ENCODE results near the gene OTUD7B. TPM values are rescaled to one million over a fixed set of nuclear protein-coding genes. Genes with fewer than 3 reads are reported as not detected.

The OTUD7B gene
- total RNA-seq, 1 experiment from 2014 or later: 23.5 TPM

GRCh38 chr1:150018165-150018564 is 7.6 kb upstream of the OTUD7B start:
- H2AFZ ChIP-seq (ENCODE audit: low read length): no peak overlapping the region
- H3K4ac ChIP-seq (ENCODE audit: low read depth, low read length): no peak overlapping the region
- no peak overlapping the region for H2BK12ac ChIP-seq (ENCODE audit: insufficient read length, low read depth, low read length)
- Mint-ChIP-seq H3K27ac (no peak overlapping the region), H3K36me3 (ENCODE audit: insufficient read depth in 1 of 3, low read depth in 3 of 3) (no peaks in the 10 kb centered on the region), H3K27me3 (ENCODE audit: low read depth) (no peaks in the 10 kb centered on the region; the same call in none of the 2 replicates), H3K4me3 (no peak overlapping the region), H3K4me1 (peaks cover 14 to 17% of the 10 kb centered on the region in 2 experiments), H3K9me3 (no peaks in the 10 kb centered on the region)
- H2BK5ac ChIP-seq (ENCODE audit: insufficient read length, low read length): no peak overlapping the region
- H3K27ac ChIP-seq (ENCODE audit: insufficient read length, low read depth, low read length): no peak overlapping the region
- no peaks in the 10 kb centered on the region for H3K23me2 ChIP-seq (ENCODE audit: insufficient read length, low read depth, low read length, poor library complexity, severe bottlenecking)
- no CpG with 5 or more reads among the region's 4 CpGs for WGBS (ENCODE audit: extremely low coverage, insufficient read length, low lambda C conversion rate)
- no peak overlapping the region for H4K5ac ChIP-seq (ENCODE audit: insufficient read length, low read depth, low read length)
- no peaks in the 10 kb centered on the region for H3K79me1 ChIP-seq (ENCODE audit: insufficient read depth, low read depth, low read length, poor library complexity, severe bottlenecking)
- no peak overlapping the region for H4K91ac ChIP-seq (ENCODE audit: insufficient read length, low read depth, low read length)
- no peak overlapping the region for H3K18ac ChIP-seq (ENCODE audit: insufficient read length, low read depth, low read length)
- no peak overlapping the region for H2BK20ac ChIP-seq (ENCODE audit: low read depth, low read length, poor library complexity, severe bottlenecking)
- no peaks in the 10 kb centered on the region for H3K27me3 ChIP-seq (ENCODE audit: insufficient read depth, low read length)
- no peak overlapping the region for H2BK15ac ChIP-seq (ENCODE audit: low read depth, low read length)
- H3K4me2 ChIP-seq (ENCODE audit: insufficient read depth, insufficient read length, low read length): no peak overlapping the region
- no peak overlapping the region for H3K9ac ChIP-seq (ENCODE audit: extremely low read depth, insufficient read length, low read length)
- DNase-seq: no peak
- H2AK5ac ChIP-seq (ENCODE audit: insufficient read length, low read length): no peak overlapping the region
- no peaks in the 10 kb centered on the region for H3K79me2 ChIP-seq (ENCODE audit: insufficient read depth, low read length)
- H3K23ac ChIP-seq (ENCODE audit: insufficient read length, low read depth, low read length): no peak overlapping the region
- no peak overlapping the region for H3K14ac ChIP-seq (ENCODE audit: insufficient read depth, low read length)
- TF ChIP-seq, protein P1, sequence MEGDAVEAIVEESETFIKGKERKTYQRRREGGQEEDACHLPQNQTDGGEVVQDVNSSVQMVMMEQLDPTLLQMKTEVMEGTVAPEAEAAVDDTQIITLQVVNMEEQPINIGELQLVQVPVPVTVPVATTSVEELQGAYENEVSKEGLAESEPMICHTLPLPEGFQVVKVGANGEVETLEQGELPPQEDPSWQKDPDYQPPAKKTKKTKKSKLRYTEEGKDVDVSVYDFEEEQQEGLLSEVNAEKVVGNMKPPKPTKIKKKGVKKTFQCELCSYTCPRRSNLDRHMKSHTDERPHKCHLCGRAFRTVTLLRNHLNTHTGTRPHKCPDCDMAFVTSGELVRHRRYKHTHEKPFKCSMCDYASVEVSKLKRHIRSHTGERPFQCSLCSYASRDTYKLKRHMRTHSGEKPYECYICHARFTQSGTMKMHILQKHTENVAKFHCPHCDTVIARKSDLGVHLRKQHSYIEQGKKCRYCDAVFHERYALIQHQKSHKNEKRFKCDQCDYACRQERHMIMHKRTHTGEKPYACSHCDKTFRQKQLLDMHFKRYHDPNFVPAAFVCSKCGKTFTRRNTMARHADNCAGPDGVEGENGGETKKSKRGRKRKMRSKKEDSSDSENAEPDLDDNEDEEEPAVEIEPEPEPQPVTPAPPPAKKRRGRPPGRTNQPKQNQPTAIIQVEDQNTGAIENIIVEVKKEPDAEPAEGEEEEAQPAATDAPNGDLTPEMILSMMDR (conservative IDR thresholded peaks at IDR 0.05): no peak
- H3T11ph ChIP-seq (ENCODE audit: low read length): no peak overlapping the region
- no peaks in the 10 kb centered on the region for H3K9me3 ChIP-seq (ENCODE audit: control insufficient read depth, low read depth, low read length)
- no peaks in the 10 kb centered on the region; the same call in 1 of the 2 replicates for H3K4me1 ChIP-seq (ENCODE audit: insufficient read depth, low read length)
- H4K8ac ChIP-seq (replicated peaks; ENCODE audit: insufficient read length, low read depth, low read length): no peak overlapping the region
- no peaks in the 10 kb centered on the region for H4K20me1 ChIP-seq (ENCODE audit: control insufficient read depth, insufficient read depth, insufficient read length)
- H3K56ac ChIP-seq (ENCODE audit: insufficient read length, low read depth, low read length): no peak overlapping the region
- H2BK120ac ChIP-seq (ENCODE audit: low read depth, low read length, poor library complexity, severe bottlenecking): no peak overlapping the region
